GM23248 (cell line): ENCODE measurements around the gene ULK3.

ENCODE experiments used
- EZH2 ChIP-seq: fragments of 200-600 bp; sonication (generic); IDR thresholded peaks from 2 replicates; pipeline ENCODE4 v1.6.1; 2018; ENCODE audit warnings: antibody characterized with exemption, mild to moderate bottlenecking; ENCODE audit not compliant: insufficient read depth, poor library complexity, severe bottlenecking
- EZH2phosphoT487 ChIP-seq: fragments of 200-600 bp; sonication (generic); IDR thresholded peaks from 2 replicates; pipeline ENCODE4 v1.6.1; 2018; ENCODE audit warnings: antibody characterized with exemption, moderate library complexity, mild to moderate bottlenecking, low read depth; ENCODE audit not compliant: insufficient read depth

DNA sequence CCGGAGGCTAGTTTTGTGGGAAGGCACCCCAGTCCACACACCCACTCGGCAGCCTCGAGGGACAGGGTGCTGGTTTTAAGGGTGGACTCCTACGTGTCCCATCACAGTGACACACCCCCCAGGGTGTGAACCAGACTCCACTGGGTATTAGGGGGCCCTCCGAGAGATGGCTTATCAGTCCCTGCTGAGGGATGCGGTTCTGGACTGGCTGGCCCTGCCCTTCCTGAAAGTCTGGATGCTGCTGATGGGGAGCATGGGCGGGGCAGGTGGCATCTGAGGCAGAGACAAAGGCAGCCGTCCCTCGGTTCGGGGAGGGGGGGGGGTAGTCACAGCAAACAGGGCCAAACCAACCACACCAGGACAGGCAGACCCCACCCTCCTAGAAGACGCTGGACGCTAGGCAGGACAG, 939 bp upstream of the ULK3 start:
- TF ChIP-seq EZH2 (no peak), EZH2phosphoT487 (no peak)
